Central memory CD8-positive, alpha-beta T cell (primary cell): ENCODE data around the gene SEC61A1.

Source experiments
- ATAC-seq: fragments of 150-1000 bp; cut with Tn5 transposase; replicated peaks from 2 replicates; pipeline ENCODE4 v1.10.0; 2022; ENCODE audit warnings: mild to moderate bottlenecking, moderate FRiP score, moderate number of reproducible peaks; ENCODE audit not compliant: poor library complexity, severe bottlenecking; ENCODE audit errors: extremely low read depth
- DNase-seq, 2 donors: peaks; one replicate each; pipeline ENCODE4 v3.0.0; 2021; ENCODE audit warnings: low spot score in 2 of 2
- H3K27ac Mint-ChIP-seq: one replicate; pipeline ENCODE4 v1.8.0; 2022; ENCODE audit warnings: low read depth, mild to moderate bottlenecking, moderate library complexity, mixed read lengths
- H3K27me3 Mint-ChIP-seq: one replicate; pipeline ENCODE4 v1.8.0; 2022; ENCODE audit warnings: mixed read lengths
- H3K36me3 Mint-ChIP-seq: one replicate; pipeline ENCODE4 v1.8.0; 2022; ENCODE audit warnings: mild to moderate bottlenecking, moderate library complexity, mixed read lengths; ENCODE audit not compliant: insufficient read depth
- H3K4me1 Mint-ChIP-seq: one replicate; pipeline ENCODE4 v1.8.0; 2022; ENCODE audit warnings: mixed read lengths
- H3K4me3 Mint-ChIP-seq: one replicate; pipeline ENCODE4 v1.8.0; 2022; ENCODE audit warnings: mild to moderate bottlenecking, moderate library complexity, mixed read lengths
- H3K9me3 Mint-ChIP-seq: one replicate; pipeline ENCODE4 v1.8.0; 2022; ENCODE audit warnings: mixed read lengths

SEC61A1 gene

GRCh38 chr3:128112357-128112968 is 60.2 kb downstream of the SEC61A1 start:
- peak in 1 of 2 donors; percentile 43 for DNase-seq
- H3K4me3 Mint-ChIP-seq: peak overlapping the region; percentile 63
- H3K9me3 Mint-ChIP-seq: no peaks in the 10 kb centered on the region
- peaks cover 18% of the 10 kb centered on the region for H3K36me3 Mint-ChIP-seq
- no peaks in the 10 kb centered on the region for H3K27me3 Mint-ChIP-seq
- H3K4me1 Mint-ChIP-seq: peaks cover 49% of the 10 kb centered on the region
- ATAC-seq: peak; percentile 96
- peak overlapping the region; percentile 94 for H3K27ac Mint-ChIP-seq

- Mint-ChIP-seq H3K27me3 (no peaks in the 10 kb centered on the region), H3K4me1 (peaks cover 52% of the 10 kb centered on the region), H3K36me3 (peaks cover 24% of the 10 kb centered on the region), H3K27ac (peak overlapping the region; percentile 94), H3K9me3 (no peaks in the 10 kb centered on the region), H3K4me3 (peak overlapping the region; percentile 75)
- no peak for DNase-seq
- ATAC-seq: peak; percentile 17
Observed at GRCh38 chr3:128113817-128114794, 61.9 kb downstream of the SEC61A1 start.
